HG03159 (cell line): ENCODE results near the gene SLC7A11.
A peak's percentile ranks its signal among the peaks of the same experiment; 100 is the strongest.

ENCODE experiments used
- ATAC-seq: cut with Tn5 transposase; IDR thresholded peaks from one replicate; pipeline ENCODE4 v1.9.1; 2021; ENCODE audit warnings: mild to moderate bottlenecking, moderate library complexity; ENCODE audit not compliant: unreplicated experiment

Gene SLC7A11

GRCh38 chr4:138242076-138242833 is at the start of gene SLC7A11:
TSS of gene SLC7A11 (minus strand) at chr4:138242349. CDS start at chr4:138242069, 280 bp downstream.
- ATAC-seq, result peak; percentile 100

DNA sequence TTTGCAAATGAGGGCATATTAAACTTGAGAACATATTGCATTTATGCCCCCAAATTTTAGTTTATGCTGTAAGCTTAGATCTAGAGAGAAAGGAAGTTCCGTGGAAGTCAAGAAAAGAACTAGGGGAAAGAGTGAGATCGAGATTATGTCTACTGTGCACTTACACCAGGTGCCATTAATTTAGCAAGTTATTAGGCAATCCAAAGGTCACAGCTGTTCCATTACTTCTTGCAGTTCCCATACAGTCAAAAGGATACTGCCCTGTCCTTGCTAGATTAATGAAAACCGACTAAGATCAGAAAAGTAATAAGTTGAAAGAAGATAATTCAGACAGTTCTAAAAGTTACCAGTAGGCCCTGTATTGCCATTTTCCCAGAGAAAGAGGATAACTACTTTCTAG is 49.3 kb upstream of the SLC7A11 start:
- ATAC-seq, result no peak

DNA sequence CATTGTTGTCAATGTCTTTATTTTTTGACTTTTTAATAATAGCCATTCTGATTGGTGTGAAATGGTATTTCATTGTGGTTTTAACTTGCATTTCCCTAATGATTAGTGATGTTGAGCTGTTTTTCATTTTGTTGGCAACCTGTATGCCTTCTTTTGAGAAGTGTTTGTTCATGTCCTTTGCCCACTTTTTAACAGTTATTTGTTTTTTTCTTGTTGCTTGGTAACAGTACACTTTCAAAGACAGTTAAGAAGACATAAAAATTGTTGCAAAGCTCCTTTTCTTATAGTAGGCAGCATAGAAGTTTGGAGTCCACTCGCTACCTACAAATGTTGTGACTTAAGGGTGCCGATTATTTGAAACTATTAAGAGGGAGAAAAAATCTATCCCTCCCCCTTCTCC is 48.7 kb upstream of the SLC7A11 start:
- ATAC-seq, result no peak

DNA sequence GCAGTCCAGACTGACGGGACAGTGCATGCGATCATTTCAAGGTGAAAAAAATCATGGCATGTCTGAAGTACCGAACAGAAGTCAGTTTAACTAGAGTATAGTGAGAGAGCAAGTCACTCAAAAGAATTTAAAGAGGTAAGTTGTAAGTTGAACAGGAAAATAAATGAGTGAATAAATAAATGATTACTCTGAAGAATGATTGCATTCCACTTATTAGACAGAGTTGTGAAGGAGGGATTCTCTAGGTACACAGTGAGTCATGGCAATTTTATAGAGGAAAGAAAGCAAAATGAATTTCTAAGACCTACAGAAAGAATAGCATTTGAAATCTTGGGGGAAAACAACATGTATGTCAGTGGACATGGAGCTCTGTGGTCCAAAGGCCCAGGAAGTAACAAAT is 37.1 kb upstream of the SLC7A11 start:
- ATAC-seq, result no peak

DNA sequence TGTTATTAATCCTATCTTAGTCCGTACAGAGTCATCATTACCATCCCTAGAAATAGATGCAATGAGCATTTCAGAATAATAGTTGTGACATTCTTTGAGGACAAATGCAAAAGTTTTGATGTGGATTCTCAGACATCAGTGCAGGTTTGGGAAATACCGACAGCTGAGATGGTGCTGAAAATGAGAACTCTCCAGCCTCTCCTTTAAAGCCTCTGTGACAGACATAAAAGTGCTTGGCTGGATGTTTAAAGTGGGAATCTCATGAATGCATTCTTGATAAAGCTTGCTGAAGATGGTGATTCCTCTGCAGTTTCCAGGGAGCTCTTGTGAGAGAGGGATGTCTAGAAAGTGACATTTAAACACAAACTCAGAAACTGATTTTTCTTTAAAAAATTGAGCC is 35.0 kb upstream of the SLC7A11 start:
- no peak for ATAC-seq

DNA sequence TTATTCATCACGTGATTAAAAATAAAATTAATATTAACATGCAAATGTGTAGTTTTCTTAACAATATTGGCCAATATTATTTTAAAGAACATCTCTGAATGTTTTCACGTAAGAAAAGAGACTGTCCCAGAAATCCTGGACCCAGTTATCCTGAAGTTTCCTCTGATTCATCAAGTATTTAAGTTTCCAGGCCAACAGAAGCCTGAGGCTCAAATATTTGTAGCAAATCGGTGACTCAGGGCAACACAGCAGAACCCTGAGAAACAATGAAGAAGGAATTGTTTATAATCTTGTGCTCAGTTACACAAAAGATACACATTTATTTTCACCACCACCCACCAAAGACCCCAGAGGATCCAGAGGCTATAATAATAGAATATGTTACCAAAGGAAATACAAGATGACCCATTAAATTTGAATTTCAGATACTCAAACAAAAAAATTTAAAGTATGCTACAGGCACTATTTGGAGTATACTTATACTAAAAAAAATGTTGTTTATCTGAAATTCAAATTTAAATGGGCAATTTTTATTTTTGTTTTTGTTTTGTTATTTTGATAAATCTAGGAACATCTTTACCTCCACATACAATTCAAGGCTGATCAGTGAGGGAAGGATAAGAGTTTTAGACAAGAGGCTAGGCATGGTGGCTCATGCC is 33.9 kb upstream of the SLC7A11 start:
- ATAC-seq, result no peak

GRCh38 chr4:138275216-138275615 is 33.1 kb upstream of the SLC7A11 start:
- ATAC-seq, result no peak

DNA sequence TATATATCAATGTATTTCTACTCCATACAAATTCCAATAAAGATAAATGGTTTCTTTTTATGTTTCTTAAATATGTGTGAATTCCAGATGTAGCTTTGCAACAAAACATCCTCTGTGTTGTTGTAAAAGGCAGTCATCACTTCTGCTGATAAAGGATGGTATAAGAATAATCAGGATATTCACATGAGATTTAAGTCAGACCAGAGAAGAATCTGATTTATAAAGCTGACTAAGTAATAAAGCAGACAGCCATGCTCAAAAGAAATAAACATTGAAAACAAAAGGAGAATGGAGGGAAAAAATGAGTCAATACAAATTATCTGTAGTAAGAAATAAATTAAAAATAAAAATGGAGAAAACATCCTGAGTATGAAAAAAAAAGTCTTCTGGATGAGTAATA is 27.0 kb upstream of the SLC7A11 start:
- no peak for ATAC-seq

DNA sequence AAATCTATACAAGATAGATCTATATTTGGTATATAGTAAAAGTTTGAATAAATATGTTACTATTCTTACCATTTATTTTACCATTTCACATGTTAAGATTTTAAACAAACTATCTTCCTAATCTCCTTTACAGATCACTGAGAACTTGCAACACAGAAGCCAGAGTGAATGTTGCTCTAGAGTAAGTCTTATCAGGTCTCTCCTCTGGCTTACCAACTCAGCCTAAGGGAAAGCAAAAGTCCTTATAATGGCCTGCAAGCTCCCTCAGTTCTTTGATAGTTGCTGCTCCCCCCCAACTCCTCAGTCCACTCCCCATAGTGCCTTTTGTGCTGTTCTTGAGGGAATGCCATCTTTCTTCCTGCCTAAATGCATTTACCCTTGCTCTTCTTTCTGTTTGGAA is 25.7 kb upstream of the SLC7A11 start:
- ATAC-seq, result no peak

DNA sequence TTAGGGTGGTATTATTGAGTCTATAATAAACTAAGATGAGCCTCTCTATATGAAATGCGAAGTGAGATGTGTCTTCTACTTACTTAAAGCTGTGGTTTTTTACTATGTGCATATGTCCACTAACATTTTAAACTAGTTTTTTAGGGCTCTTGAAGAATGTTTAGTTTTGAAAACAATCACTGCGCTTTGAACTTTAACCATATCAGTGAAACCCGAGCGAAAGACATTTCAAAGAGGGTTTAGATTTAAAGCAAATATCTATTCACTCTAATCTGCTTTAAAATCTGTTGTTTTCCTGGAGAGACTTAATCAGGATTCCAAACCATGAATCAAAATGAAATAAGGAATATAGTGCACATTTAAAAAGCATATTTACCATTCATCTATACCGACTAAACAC is 24.8 kb upstream of the SLC7A11 start:
- no peak for ATAC-seq

- no peak for ATAC-seq
Observed at GRCh38 chr4:138263247-138263816, 21.2 kb upstream of the SLC7A11 start.

DNA sequence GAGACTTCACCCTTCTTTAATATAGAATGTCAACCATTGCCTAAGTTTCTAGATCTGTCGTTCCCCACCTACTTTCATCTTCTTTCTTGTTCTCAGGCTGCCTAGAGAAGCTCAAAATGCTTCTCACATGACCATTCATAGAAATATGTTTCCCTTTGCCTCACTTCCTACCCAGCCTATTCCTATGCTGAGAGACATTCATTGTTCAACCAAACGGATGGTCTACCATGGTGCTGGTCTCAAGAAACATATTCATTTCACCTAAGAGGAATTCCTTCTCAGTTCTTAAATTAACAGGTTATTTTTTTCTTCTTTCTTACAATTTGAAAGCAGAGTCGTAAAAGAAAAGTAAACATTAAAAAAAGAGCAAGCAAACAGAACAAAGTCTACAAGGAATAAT is 20.3 kb upstream of the SLC7A11 start:
- ATAC-seq, result no peak

GRCh38 chr4:138262030-138262429 is 19.9 kb upstream of the SLC7A11 start:
- no peak for ATAC-seq

DNA sequence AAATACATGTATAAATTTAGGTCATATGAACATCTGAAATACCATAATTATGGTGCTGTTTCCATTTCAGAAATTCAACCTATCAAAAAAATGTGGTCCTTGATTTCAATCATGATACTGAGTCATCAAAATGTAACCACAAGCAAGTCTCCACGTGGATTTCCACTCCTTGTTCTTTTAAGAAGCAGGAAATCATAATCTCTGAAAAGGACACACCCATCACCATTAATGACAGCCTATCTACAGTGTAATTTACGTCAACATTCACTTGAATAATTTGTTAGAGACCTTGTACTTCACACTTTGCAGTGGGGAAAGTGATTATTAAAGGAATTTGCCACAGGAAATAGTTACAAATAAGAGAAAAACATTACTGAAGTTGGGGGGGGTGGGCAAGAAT is 17.7 kb upstream of the SLC7A11 start:
- ATAC-seq, result no peak

DNA sequence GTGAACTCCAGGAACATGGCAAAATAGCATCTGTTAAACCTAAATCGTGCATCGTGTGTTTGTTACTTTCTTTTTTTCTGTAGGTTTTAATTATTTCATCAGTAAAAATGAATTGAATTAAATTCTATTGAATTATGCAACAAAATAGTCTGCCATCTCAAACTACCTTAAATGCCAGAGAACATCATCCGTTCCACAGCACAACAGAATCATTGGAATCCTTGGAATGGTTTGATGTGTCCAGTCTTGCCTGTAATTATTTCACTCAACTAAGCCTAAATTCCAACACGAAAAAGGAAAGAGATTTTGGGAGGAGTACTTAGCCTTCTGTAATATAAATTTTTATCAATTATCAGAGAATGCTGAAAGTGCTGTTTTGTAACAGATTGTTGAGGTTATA is 17.1 kb upstream of the SLC7A11 start:
- no peak for ATAC-seq

GRCh38 chr4:138256608-138257007 is 14.5 kb upstream of the SLC7A11 start:
- no peak for ATAC-seq

GRCh38 chr4:138255917-138256597 is 13.9 kb upstream of the SLC7A11 start:
- no peak for ATAC-seq

DNA sequence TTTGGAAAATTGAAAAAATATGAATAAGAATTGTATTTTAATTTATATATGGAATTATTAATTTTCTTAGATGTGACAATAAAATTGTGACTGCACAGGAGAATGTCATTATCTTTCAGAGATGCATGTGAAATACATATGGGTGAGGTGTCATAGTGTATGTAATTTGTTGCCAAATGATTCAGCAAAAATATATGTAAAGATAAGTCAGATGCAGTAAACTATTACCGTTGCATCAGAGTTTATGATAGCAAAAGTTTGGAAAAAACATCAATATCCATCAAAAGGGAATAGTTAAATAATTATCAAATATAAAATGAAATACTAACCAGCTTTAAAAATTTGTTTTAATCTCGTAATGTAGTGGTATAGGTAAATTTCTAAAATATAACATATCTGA is 10.4 kb upstream of the SLC7A11 start:
- ATAC-seq, result no peak

DNA sequence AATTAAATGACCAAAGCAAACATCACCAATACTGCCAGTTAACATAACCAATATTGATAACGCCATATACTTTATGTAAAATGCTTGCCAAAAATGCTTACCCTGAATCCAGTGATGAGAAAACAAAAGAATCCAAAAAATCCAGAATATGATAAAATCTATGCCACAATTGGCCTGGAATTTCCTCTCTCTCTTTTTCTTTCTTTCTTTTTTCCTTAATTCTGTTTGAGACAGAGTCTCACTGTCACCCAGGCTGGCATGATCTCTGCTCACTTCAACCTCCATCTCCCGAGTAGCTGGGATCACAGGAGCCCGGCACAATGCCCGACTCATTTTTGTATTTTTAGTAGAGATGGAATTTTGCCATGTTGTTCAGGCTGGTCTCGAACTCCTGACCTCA is 9.8 kb upstream of the SLC7A11 start:
- no peak for ATAC-seq

GRCh38 chr4:138249132-138249531 is 7.0 kb upstream of the SLC7A11 start:
- ATAC-seq, result no peak

GRCh38 chr4:138248058-138248457 is 5.9 kb upstream of the SLC7A11 start:
- ATAC-seq, result no peak

DNA sequence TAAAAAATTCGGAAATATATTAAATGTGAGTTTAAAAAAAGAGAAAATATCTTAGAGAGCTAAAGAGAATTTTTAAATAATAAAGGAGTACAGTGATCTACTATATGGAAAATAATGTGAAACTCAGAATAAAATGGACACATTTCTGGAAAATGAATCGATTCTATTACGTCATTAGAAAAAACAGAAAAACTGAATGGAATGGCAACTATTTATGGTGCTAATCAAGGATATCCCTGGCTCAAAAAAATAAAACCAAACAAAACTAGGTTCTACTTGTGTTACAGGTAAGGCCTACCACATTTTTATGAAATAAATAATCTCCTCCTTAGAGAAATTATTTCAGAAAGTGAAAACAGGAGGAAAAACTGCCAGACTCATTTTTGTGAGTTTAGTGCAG is 5.5 kb upstream of the SLC7A11 start:
- no peak for ATAC-seq
